HG03457 (cell line): ENCODE results near the gene CDS1.
A peak's percentile ranks its signal among the peaks of the same experiment; 100 is the strongest.
"Not testable (repeated sequence)": the region's sequence is repeated elsewhere in the genome, so short reads cannot be mapped to it uniquely, and the experiment has no call there.

Source experiments
- ATAC-seq: cut with Tn5 transposase; IDR thresholded peaks from one replicate; pipeline ENCODE4 v1.9.1; 2021; ENCODE audit warnings: moderate number of reproducible peaks; ENCODE audit not compliant: unreplicated experiment

CDS1 gene

DNA sequence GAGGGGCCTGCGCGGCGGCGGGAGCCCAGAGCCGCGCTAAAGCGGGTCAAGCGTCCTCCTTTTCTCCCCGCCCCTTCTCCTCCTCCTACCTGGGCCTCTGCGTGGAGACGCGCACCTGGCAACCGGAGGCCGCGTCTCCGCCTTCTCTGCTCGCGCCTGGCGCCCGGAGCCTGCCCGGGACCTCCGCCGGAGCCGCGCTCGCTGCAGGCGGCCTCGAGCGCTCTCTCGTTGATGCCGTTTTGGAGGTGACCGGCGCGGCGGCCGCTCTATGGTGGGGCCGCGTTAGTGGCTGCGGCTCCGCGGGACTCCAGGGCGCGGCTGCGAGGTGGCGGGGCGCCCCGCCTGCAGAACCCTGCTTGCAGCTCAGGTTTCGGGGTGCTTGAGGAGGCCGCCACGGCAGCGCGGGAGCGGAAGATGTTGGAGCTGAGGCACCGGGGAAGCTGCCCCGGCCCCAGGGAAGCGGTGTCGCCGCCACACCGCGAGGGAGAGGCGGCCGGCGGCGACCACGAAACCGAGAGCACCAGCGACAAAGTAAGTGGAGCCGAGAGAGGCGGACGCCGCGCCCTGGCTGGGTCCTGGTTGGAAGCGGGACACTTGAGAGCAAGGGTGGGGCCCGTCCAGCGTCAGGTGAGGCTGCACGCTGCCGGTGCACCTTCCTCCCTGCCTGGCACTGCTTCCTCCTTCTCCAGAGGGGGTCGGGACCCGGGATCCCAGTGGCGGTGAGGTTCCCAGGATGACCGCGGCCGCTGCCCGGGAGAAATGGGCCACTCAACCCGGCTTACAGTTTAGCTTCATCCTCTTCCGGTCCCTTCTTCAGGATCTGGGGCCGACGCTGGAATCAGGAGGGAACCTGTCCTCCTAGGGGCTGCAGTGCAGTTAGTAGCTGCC, at the start of gene CDS1:
Gene CDS1 (plus strand): TSS at position 140 of the 888 bp plus-strand sequence. CDS start 275 bp downstream, at position 415.
- ATAC-seq, result peak; percentile 30

DNA sequence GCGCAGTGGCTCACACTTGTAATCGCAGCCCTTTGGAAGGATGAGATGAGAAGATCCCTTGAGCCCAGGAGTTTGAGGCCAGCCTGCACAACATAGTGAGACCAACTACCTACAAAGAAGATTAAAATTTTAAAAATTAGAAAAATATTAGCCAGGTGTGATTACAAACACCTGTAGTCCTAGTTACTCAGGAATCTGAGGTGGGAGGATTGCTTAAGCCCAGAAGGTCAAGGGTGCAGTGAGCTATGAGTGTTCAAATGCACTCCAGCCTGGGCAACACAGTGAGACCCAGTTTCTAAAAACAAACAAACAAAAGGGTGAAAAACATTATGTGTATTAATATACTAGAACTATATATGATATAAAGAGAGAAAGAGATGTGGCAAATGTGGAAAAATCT, 47.0 kb upstream of the CDS1 start:
- no peak for ATAC-seq

DNA sequence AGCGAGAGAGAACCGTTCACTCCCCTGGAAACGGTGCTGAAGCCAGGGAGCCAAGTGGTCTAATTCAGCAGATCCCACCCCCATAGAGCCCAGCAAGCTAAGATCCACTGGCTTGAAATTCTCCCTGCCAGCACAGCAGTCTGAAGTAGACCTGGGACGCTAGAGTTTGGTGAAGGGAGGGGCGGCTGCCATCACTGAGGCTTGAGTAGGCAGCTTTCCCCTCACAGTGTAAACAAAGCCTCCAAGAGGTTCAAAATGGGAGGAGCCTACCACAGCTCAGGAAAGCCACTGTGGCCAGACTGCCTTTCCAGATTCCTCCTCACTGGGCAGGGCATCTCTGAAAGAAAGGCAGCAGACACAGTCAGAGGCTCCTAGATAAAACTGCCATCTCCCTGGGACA, 37.8 kb upstream of the CDS1 start:
- ATAC-seq, result no peak

DNA sequence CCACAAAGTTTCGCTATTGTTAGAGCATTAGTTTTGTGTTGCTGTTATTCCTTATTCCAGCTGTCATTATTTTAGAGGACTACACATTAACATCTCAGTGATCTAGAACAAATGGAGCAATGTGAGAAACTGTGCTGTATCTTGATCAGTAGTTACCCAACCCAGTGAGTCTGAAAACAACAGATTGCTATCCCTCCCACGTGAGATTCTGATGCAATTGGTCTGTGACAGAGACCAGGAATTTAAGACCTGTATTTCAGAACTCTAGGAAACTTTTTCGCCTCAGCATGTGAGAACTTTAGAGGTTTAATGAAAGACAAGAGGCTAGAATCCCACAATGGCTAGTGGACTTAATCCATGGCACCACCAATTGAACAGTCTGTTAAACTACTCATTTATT, 35.7 kb upstream of the CDS1 start:
- ATAC-seq, result no peak

DNA sequence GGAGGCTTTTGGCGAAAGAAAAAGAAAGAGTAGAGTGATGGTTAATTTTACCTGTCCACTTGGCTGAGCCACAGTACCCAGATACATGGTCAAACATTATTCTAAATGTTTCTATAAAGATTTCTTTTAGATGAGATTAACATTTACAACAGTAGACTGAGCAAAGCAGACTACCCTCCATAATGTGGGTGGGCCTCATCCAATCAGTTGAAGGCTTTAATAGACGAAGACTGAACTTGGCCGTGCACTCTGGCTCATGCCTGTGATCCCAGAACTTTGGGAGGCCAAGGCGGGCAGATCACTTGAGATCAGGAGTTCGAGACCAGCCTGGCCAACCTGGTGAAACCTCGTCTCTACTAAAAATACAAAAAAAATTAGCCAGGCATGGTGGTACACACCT, 33.7 kb upstream of the CDS1 start:
- ATAC-seq, result not testable (repeated sequence)

DNA sequence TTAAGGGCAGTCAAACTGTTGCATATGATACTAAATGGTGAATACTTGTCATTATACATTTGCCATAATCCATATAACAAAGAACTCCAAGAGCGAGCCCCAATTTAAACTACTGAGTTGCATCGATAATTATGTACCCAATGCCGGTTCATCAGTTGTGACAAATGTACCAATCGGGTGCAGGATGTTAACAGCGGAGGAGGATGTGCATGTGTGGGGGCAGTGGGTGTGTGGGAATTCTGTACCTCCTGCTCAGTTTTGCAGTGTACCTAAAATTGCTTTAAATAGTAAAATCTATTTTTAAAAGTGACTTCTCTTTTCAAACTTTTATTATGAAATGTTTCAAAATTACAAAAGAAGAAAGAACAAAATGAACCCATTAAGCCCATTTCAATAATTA, 20.8 kb upstream of the CDS1 start:
- no peak for ATAC-seq

DNA sequence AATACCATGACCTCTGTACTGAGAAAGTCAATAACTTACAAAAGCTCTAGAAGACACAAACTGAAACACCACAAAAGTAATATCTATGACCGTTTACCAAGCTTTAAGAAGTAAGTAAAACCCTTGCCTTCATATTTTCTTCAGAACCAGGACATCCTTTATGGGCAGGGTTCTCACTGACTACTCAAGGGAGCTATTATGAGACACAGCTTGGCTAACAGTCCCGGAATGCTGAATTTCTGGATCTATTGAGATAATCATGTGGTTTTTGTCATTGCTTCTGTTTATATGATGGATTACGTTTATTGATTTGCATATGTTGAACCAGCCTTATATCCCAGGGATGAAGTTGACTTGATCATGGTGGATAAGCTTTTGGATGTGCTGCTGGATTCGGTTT, 19.9 kb upstream of the CDS1 start:
- ATAC-seq, result no peak

DNA sequence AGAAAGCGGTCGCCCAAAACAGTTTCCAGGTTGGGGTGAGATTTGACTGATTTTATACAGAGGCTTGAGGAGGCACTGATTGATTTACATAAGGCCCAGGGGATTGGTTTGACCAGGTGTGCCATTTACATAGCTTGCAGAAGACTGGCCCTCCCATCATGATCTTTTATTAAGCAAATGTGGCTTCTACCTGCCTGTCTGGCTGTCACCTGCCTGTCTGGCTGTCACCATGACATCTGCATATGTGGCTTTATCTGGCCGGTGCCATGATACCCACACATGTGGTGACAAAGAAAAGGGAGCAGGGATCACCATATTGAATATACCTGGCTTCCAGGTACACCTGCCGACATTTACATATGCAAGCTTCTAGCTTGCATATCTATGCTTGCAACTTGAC, 17.0 kb upstream of the CDS1 start:
- ATAC-seq, result no peak

DNA sequence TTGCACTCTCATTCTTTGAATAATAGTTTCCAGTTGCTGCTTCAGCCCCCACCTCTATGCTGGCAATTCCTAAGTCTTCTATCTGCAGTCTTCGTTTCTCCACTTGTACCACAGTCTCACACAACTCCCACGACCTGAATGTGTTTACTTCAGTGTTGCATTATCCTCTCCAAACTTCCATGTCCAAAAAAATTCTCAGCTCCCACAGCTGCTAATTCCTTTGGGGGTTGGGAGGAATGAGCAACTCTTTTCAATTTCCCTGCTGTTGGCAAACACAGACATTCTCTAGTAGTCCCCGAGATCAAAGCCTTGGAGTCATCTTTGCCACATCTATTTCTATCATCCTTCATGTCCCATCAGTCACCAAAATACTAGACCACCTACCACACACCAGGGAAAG, 14.4 kb upstream of the CDS1 start:
- ATAC-seq, result no peak

DNA sequence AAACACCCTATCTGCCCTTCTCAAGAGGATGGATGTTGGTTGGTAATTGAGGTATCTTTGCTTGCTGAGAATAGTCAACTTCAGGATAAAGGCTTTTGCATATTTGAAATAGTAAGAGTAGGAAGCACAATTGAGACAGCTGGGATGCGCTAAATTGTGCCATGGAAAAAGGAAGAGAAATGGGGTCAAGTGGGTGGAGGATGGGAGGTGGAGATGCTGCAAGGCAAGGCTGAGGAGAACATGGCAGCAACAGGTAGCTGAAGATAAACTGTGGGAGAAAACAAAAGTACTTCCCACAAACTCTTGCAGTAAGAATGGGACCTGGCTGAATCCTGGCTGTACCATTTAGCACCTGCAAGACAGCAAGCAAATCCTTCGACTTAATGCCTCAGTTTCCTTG, 13.9 kb upstream of the CDS1 start:
- ATAC-seq, result no peak

DNA sequence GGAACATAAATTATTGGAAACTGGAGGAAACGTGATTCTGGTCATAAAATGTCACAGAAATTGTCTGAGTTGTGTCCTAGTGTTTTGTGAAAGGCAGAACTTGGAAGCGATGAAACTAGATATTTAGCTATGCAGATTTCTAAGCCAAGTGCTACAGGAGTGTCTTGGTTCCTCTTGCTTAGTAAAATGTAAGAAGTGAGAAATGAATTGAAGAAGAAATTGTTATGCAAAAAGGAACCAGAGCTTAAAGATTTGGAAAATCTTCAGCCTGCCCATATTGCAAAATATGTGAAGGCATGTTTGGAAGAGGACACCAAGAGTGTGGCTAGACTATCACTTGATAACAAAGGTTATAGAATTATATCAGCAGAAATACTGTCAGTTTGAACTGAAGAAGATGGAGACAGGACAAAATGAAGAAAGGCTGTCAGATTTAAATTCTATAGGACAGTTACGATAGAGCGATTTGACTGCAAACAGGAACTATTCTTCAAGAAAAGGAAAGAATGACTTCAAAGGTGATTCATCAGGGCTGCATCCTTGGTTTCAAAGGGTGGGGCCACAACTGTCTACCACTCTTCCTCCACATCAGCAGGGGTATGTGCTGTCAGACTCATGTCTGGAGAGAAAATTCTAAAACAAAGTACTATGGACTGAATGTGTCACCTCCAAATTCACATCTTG, 9.4 kb upstream of the CDS1 start:
- no peak for ATAC-seq

DNA sequence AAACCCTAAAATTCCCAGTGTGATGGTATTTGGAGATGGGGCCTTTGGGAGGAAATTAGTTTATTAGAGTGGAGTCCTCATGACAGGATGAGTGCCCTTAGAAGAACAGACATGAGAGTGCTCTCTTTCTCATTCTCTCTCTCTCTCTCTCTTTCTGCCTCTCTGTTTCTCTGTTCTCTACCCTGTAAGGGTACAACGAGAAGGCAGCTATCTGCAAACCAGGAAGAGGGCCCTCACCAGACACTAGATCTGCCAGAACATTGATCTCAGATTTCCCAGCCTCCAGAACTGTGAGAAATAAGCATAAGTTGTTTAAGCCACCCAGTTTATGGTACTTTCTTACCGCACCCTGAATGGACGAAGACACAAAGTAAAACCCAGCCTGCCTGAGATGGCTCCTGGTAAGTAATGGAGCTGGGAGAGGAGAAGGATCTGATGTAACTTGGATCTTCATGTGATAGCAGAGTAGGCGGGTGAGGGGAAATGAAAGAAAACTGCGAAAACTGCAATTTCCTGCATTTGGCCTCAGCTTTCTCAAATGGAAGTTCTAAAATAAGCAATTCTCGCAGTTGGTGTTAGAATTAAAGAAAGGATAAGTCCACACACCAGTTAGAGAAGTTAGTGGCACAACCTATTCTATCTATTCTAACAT, 8.7 kb upstream of the CDS1 start:
- no peak for ATAC-seq

DNA sequence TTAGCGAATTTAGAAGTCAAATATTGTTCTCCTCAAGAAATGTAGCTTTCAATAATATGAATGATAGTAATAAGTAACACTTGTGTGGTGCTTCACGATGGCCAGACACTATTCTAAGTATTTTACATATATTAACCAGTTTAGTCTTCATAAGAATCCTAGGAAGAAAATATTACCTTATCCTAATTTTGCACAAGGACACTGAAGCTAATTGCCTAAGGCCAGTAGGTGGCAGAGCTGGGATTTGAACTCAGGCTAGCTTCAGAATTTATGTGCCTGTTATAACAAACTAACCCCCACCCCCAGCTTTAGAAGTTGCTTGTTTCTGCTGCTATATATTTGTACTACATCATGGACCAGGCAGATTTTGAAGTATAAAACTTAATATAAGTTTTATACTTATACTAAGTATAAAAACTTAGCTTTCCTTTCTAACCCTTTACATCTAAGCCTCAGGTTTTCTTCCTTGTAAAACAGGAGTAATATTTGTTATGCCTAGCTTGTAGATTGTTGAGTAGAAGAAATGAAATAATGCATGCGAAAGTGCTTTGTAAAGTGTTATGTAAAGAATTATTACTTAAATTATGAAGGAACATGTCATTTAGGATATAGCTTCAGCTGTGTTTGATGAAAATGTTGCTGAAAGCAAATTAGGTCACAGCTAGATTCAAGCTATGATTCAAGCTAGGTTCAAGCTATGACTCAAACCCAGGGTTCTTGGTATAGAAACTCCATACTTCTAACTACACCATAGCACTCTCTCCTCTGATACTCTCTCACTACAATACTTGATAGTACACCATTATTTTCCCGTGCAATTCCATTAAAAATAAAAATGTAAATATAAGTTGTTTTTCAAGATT, 4.2 kb upstream of the CDS1 start:
- no peak for ATAC-seq

DNA sequence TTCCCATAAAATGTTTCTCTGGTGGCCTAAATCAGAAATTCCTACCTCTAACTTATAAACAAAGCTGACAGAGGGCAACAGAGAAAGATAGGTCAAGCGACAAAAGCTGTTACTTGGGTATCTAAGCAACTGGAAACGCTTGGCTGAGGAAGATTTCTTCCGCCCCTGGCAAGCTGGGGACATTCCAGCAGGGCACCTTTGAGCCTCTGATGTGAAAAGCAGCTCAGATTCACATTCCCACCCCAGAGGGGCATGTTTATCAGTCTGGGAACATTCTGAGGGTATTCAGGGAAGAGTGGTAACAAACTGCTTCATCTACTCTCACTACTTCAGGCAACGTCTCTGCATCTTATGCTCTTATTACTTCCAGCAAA, 3.5 kb upstream of the CDS1 start:
- ATAC-seq, result no peak

DNA sequence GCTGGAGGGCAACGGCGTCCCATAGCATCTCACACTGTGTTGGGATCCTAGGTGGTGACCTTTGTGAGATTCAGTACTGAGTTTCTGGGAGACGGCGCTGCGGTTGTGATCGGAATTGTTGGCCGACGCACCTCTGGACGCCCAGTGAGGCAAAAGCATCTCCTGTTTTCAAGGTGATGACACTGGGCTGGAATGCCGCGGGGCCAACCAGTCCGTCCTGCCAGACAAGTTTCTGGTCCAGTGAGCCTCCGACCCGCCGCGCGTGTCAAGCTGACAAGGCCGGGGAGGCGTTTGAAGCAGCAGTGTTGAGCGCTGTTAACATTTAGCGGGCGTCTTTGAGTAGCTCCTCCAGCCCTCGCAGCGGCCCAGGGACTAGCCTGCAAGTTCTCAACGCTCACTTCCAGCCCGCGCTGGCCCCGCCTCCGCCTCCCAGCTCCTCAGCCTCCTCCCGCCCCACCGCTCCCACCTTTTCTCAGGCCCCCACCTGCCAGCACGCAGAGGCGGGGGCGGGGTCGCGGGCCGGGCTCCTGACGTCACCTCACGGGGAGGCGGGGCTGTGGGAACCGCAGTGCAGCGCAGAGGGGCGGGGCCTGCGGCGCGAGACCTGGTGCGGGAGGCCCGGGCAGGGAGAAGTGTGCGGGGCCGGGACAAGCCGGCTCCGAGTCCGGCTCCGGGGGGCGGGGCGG, 482 bp upstream of the CDS1 start:
- ATAC-seq, result peak; percentile 81

DNA sequence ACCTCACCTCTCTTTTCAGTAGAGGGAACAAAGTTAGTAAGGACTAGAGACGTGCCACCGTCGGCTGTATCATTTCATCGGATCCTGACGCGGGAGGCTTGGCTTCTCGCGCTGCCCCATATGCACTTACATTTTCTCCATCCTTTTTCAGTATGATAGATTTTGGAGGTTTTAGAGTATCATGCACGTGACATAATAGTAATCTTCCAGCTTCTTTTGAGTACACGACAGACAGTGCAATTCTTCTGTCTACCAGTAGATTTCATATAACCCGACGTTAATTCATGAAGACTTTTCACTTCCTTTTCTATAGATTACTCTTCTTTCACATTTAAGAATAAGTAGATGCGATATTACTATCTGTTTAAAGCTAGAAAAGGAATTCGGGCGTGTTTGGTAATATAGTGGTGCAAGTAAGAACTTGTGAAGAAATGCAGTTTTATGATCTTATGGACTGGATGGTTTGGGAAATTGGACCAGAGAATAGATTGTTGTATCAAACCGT, 1.0 kb downstream of the CDS1 start:
- ATAC-seq, result no peak

DNA sequence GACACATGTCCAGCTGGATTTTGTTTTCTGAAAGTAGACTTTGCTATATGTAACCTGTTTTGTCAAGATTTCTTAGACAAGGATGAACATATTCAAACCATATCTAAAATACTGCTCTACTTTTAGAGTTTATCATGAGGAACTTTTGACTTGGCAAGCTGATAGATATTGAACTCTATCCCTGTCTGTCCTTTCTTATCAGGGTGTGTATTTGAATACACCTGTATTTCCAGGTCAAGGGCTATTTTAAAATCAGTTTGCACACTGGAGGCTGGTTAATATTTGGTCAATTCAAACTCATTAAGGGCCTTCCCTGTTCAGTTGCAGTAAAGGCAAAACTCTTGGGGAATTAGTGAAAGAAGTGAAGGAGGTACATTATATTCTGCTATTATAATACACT, 2.3 kb downstream of the CDS1 start:
- no peak for ATAC-seq

DNA sequence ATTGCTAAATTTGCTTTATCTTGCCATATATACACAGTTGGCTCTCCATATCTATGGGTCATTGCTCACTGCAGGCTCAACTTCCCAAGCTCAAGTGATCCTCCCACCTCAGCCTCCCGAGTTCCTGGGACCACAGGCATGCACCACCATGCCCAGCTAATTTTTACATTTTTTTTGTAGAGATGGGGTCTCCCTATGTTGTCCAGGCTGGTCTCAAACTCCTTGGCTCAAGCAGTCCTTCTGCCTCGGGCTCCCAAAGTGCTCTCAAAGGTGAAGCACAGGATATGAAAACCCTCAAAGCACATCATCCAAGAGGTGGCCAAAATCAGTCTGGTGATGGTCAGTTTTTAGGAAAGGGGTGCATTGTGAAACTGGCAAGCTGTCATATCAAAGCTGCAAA, 11.8 kb downstream of the CDS1 start:
- ATAC-seq, result no peak

DNA sequence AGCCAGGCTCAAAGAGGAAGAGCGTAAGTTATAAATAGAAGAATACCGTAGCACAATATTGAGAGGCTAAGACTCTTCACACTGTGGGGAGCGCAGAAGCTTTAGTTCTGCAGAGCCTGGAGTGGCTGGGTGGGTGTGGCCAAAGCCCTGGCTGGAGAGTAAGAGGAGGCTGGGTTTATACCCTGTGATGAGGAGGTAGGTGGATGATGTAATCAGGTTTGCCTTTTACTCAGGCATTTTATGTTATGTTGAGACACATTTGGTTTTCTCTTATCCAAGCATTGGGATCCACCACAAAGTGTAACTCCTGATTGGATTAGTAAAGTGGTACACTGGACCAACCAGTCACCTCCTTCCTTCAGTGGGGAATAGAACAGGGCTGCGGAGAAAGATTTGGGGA, 13.9 kb downstream of the CDS1 start:
- no peak for ATAC-seq

DNA sequence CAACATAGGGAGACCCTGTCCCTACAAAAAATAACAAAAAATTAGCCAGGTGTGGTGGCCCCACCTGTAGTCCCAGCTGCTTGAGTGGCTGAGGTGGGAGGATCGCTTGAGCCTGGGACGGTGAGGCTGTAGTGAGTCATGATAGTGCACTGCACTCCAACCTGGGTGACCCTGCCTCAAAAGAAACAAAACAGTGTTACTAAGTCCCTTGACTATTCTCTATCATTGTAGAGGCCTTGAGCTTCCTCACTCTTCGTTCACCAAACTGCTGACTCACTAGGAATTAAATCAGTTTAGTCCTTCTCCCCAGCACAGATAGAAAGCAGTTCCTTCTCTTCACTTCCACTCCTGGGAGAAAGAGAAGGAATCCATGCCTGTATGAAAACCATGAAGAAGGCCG, 14.5 kb downstream of the CDS1 start:
- no peak for ATAC-seq
